ENCODE data around the gene RSRP1.
"Not testable (repeated sequence)": the region's sequence is repeated elsewhere in the genome, so short reads cannot be mapped to it uniquely, and the experiment has no call there.

The RSRP1 gene

DNA sequence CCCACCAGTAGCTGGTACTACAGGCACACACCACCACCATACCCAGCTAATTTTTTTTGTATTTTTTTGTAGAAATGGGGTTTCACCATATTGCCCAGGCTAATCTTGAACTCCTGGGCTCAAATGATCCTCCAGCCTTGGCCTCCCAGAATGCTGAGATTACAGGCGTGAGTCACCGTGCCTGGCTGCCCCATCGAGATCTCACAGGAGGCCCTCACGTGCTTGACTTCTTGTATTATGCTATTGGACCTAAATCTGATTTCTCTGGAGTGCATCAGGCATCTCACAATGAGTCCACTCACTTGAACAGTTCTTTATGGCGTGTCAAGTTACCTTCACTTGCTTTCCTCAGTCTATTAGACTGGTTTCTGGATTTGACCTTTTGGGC is 9.3 kb upstream of the RSRP1 start:
- no peak for DNase-seq

DNA sequence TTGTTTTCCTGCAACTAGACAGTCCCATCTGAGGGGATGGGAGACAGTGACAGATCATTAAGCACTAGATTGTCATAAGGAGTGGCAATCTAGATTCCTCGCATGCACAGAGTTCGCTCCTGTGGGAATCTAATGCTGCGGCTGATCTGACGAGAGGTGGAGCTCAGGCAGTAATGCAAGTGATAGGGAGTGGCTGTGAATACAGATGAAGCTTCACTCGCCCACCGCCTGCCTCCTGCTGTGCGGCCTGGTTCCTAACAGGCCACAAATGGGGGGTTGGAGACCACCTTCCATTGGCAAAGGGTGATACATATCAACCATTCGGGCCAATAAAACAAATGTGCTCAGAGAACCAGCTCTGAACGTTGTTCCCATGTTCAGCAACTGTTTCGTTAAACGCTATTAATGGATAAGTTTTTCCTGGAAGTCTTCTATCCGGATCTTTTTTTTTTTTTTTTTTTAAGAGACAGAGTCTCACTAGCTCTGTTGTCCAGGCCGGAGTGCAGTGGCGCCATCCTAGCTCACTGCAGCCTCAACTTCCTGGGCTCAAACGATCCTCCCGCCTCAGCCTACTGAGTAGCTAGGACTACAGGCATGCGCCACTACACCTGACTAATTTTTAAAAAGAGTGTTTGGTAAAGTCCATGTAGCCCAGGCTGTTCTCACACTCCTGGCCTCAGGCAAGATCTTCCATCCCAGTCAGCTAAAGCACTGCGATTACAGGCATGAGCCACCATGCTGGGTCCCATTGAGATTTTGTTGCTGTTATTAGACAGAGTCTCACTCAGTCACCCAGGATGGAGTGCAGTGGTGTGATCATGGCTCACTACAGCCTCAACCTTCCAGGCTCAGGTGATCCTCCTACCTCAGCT is 8.7 kb upstream of the RSRP1 start:
- DNase-seq: no peak

DNA sequence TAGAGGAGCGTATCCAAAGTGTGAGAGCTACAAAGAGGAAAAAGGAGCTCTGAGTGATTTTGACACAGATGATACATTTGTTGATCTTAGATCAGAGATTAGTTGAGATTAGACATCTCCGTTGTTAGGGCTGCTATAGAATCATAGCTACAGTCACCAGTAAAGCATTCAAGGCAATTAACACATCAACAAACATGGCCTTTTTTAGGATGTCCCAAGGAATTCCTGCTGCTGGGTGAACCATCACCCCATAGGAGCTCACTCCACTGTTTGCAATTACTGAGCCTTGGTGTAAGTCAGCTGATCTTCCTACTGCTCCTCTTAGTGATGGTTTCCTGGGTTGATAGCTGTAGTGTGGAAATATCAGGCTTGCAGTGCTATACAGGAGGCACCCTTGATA is 6.7 kb upstream of the RSRP1 start:
- no peak for DNase-seq

DNA sequence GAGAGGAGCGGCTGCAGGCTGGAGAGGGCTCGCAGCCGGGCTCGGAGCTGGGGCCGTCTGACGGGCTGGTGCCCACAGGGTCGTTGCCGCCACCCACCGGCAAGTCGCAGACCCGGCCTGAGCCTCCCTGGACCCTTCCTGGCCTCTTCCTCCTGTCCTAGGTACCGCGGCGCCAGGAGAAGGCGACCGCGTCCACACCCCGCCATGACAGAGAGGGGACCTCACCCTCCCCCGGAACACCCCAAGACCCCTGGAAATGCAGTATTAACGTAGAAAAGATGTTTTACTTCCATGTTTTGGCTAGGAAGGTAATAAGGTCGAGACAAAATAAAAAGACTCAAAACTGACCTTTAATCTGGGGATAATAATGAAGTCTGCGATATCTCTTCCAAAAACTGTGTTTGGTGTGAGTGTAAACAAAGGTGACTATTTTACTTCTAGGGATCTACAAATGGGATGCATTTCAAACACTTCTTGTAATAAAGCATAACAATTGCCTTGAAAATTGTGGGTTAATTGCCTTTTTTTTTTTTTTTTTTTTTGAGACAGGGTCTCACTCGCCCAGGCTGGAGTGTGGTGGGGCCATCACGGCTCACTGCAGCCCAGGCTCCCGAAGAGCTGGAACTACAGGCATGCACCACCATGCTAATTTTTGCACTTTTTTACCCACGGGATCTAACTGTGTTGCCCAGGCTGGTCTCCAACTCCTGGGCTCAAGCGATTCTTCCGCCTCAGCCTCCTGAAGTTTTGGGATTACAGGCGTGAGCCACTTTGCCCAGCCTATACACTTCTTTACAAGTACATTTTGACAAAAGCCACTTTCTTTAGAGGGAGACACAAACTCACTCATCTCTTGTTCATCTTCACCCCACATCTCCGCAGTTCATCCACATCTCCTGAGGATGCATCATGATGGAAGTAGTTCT is 838 bp upstream of the RSRP1 start:
- no peak for DNase-seq

DNA sequence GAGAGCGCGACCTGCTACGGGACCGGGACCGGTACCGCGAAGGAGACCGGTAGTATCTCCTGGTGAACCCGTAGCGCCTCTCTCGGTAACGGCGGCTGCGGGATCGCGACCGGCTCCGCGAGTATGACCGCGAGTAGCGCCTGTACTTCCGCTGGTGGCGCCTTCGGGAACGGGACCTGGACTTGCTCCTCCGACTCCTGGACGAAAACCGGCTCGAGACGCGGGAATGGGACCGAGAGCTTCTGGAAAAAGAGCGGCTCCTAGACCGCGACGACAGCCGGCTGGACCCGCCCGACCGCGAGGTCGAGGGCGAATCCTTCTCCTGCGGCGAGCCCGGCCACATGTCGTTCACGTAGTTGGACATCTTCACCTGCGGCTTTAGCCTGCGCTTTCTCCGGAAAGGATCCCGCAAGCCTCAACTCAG is 642 bp downstream of the RSRP1 start:
- peak; percentile 21 for DNase-seq

- no peak for DNase-seq
These were observed 1.2 kb downstream of the RSRP1 start for GRCh38 chr1:25245809-25246599.

DNA sequence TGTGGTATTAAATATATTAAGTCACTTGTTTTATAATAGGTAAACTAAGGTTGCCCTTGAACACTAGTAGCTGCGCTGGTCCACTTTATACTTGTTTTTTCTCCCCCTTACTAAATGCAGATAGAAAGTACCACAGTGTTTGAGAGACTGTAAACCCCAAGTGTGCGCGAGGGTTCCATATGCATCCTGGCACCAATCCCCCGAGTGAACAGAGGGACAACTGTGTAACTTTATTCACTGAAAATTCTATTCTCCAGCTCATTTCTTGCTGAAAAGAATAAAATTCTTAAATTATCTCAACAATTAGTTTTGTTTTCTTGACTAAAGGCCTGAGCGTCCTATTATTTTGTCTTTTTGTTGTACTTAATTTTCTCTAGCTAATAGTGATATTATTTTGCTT is 1.9 kb downstream of the RSRP1 start:
- DNase-seq: no peak

GRCh38 chr1:25243907-25244306 is 3.3 kb downstream of the RSRP1 start:
- DNase-seq: no peak

DNA sequence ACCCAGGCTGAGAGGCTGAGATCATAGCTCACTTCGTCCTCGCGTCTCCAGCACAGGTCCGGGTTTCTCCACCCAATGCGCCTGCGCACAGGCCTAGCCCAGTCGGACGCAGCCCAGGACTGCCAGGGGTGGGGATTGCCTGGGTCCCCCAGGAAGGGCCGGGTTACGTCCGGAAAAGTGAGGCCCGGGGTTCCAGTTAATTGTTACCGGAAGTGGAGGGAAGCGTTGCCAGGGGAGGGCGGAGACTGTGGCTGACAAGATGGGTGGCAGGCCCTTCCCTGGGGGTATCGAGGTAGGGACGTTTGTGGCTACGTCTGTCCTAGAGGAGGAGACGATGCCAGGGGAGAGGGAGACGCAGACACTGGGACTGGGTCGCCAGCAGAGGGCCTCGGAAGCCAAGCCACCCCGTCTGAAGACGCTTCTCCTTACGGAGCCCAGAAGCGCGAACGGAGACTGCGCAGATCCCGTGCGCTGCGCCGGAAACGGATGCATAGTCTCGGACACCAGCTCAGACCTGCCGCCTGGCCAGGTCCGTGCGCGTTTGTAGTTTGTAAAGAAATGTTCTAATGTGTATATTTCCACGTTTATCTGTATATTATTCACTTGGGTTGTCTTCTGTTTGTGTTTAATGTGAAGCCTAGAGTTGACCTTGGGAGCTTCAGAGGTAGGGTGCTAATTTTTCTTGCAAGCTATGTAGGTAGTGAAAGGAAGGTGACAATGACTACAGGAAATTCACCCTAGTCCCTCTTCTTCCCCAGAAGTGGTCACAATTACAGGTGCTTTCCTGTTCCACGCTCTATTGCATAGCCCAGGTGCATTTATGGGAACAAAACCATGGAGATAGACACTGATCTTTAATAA is 7.3 kb downstream of the RSRP1 start:
- peak; percentile 78 for DNase-seq

DNA sequence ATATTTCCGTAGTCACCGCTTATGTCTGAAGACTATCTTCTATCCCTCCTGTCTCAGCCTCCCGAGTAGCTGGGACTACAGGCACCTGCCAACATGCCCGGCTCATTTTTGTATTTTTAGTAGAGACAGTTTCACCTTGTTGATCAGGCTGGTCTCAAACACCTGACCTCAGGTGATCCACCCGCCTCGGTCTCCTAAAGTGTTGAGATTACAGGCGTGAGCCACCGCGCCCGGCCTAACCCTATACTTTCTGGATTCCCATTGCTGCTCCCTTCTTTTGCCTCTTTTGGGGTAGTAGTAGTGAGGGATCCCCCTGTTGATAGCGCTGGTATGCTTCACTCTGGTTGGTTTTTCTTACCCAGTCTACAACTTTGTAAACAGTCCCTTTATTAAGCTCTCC is 9.2 kb downstream of the RSRP1 start:
- DNase-seq: no peak

GRCh38 chr1:25236261-25236660 is 11.0 kb downstream of the RSRP1 start:
- not testable (repeated sequence) for DNase-seq

DNA sequence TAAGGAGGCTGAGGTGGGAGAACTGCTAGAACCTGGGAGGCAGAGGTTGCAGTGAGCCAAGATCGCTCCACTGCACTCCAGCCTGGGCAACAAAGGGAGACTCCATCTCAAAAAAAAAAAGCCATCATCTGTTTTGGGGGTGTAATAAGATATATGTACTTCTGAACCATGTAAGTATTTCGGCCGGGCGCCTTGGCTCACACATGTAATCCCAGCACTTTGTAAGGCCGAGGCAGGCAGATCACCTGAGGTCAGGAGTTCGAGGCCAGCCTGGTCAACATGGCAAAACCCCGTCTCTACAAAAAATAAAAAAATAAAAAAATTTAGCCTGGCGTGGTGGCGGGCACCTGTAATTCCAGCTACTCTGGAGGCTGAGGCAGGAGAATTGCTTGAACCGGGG is 11.8 kb downstream of the RSRP1 start:
- not testable (repeated sequence) for DNase-seq

GRCh38 chr1:25232866-25233784 is 14.1 kb downstream of the RSRP1 start:
- peak; percentile 48 for DNase-seq

- DNase-seq: peak; percentile 78
These were observed 15.0 kb downstream of the RSRP1 start, which contains the start of gene SYF2 for GRCh38 chr1:25232027-25232865. Gene SYF2 (minus strand): TSS chr1:25232502. CDS start chr1:25232467, 35 bp downstream.

DNA sequence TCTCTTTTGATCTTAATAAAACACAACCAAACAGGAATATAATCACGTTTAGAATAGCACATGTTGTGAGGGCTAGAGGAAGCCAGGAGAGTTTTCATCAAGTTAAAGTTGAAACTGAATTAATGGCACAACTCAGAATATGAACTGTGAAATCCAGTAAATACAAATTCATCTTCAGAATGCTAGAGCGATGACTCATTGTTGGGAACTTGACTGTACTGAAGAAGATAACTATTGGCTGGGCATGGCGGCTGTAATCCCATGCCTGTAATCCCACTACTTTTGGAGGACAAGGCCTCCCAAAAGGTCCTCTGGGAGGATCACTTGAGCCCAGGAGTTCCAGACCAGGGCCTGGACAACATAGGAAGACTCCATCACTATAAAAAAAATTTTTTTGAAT is 23.8 kb downstream of the RSRP1 start:
- no peak for DNase-seq

GRCh38 chr1:25222606-25223005 is 24.6 kb downstream of the RSRP1 start:
- DNase-seq: no peak

DNA sequence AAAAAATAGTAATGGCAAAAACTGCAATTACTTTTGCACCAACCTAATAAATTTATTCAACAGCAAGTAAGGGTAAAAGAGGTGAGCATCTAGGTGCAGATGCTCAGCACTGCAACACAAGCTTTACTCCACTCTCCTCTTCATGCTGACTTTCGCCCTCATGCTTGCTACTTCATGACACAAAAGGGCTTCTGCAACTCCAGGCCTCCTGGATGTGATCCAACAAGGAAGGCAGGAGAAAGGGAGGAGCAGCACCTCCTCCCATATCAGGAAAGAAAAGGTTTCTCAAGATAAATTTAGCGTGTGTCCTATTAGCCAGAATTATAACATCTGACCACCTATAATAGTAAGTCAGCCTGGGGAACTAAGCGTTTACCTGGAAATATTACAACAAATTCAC is 26.6 kb downstream of the RSRP1 start:
- DNase-seq: no peak

DNA sequence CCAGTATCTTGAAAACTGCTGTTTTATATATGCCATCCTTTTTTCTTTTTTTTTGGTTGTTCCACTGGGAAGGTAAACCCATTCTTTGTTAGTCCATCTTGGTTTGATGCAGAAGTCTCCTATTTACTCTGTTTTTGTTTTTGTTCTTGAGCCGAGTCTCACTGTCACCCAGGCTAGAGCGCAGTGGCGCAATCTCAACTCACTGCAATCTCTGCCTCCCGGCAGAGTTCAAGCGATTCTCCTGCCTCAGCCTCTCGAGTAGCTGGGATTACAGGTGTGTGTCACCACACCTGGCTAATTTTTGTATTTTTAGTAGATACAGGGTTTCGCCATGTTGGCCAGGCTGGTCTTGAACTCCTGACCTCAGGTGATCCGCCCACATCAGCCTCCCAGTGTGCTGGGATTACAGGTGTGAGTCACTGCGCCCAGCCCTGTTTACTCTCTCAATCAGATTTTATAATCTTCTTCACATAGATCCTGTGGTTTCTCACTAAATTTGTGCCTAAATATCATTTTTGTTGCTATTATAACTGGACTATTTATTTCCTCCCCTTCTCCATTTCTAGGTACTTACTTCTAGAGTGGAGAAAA is 27.5 kb downstream of the RSRP1 start:
- no peak for DNase-seq

GRCh38 chr1:25217598-25218232 is 29.5 kb downstream of the RSRP1 start:
- no peak for DNase-seq
